ENCODE data around the gene NOD2.

GRCh38 chr16:50704245-50704644 is 10.8 kb downstream of the NOD2 start:
- TF ChIP-seq ZNF274 (IDR thresholded peaks at IDR 0.05; ENCODE audit: low read depth, low read length) (no peak), SUZ12 (IDR thresholded peaks at IDR 0.05; ENCODE audit: extremely low read depth, insufficient read depth, insufficient read length) (no peak), YY1 (IDR thresholded peaks at IDR 0.05; ENCODE audit: insufficient read depth, insufficient read length) (no peak)
